Measurements from ENCODE around the gene SHQ1. TPM values are rescaled to one million over a fixed set of nuclear protein-coding genes. Genes with fewer than 3 reads are reported as not detected.
"Not testable (repeated sequence)": the region's sequence is repeated elsewhere in the genome, so short reads cannot be mapped to it uniquely, and the experiment has no call there.

SHQ1 gene
- total and polyA plus RNA-seq, 5 donors from 2014 or later = 14.5 to 26.3 (median 18.0) TPM

- H3K9me3 ChIP-seq (ENCODE audit: control insufficient read depth in 2 of 2, low read length in 2 of 2) = no peaks in the 10 kb centered on the region
- H3K27me3 ChIP-seq (ENCODE audit: control insufficient read depth, insufficient read depth, low read length) = no peaks in the 10 kb centered on the region
- Mint-ChIP-seq H3K27ac (peak overlapping the region in 1 of 3 donors; percentile 38), H3K36me3 (peaks cover 35% of the 10 kb centered on the region), H3K4me3 (no peak overlapping the region), H3K4me1 (peaks cover 8 to 26% (median 13%) of the 10 kb centered on the region in 4 donors), H3K27me3 (no peaks in the 10 kb centered on the region), H3K9me3 (peaks cover 0 to 2% (median 0%) of the 10 kb centered on the region in 7 donors)
- H3K36me3 ChIP-seq (ENCODE audit: control insufficient read depth, insufficient read depth, low read length) = no peaks in the 10 kb centered on the region
- H3K27ac ChIP-seq (ENCODE audit: insufficient read depth, low read length, poor library complexity, severe bottlenecking) = no peak overlapping the region
- no peak for DNase-seq
- ATAC-seq (ENCODE audit: low read depth in 2 of 2) = no peak
- H3K4me3 ChIP-seq (ENCODE audit: low read depth, low read length) = no peak overlapping the region
- no peaks in the 10 kb centered on the region for H3K4me1 ChIP-seq (ENCODE audit: control insufficient read depth, insufficient read depth, low read length, poor library complexity, severe bottlenecking)
Observed at GRCh38 chr3:72797773-72798543, 50.3 kb downstream of the SHQ1 start.

DNA sequence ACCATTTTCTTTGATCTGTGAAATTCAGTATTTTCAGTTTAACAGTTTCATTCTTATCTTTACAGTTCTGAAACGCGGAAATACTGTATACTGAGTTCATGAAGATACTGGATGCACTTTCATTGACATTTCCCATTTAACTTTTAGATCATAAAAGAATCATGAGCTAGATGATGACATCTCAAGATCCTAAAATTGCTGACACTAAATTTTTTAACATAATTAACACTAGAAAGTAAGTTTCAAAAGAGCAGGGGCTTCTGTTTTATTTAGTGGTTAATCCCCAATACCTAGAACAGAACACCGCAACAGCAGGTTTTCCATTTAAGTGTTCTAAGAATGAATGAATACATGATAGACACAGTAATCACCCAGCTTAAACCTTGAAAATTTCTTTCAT, 54.2 kb downstream of the SHQ1 start:
- Mint-ChIP-seq H3K4me3 (no peak overlapping the region), H3K9me3 (peaks cover 0 to 2% (median 0%) of the 10 kb centered on the region in 7 donors), H3K27ac (no peak overlapping the region), H3K4me1 (peaks cover 8 to 26% (median 19%) of the 10 kb centered on the region in 4 donors), H3K27me3 (no peaks in the 10 kb centered on the region), H3K36me3 (peaks cover 42% of the 10 kb centered on the region)
- ATAC-seq (ENCODE audit: low read depth in 2 of 2) (no peak), DNase-seq (no peak)
- no peaks in the 10 kb centered on the region for H3K36me3 ChIP-seq (ENCODE audit: control insufficient read depth, insufficient read depth, low read length)
- H3K27me3 ChIP-seq (ENCODE audit: control insufficient read depth, insufficient read depth, low read length) = no peaks in the 10 kb centered on the region
- H3K4me1 ChIP-seq (ENCODE audit: control insufficient read depth, insufficient read depth, low read length, poor library complexity, severe bottlenecking) = peaks cover 4% of the 10 kb centered on the region
- no peak overlapping the region for H3K27ac ChIP-seq (ENCODE audit: insufficient read depth, low read length, poor library complexity, severe bottlenecking)
- no peaks in the 10 kb centered on the region for H3K9me3 ChIP-seq (ENCODE audit: control insufficient read depth in 2 of 2, low read length in 2 of 2)
- H3K4me3 ChIP-seq (ENCODE audit: low read depth, low read length) = no peak overlapping the region

DNA sequence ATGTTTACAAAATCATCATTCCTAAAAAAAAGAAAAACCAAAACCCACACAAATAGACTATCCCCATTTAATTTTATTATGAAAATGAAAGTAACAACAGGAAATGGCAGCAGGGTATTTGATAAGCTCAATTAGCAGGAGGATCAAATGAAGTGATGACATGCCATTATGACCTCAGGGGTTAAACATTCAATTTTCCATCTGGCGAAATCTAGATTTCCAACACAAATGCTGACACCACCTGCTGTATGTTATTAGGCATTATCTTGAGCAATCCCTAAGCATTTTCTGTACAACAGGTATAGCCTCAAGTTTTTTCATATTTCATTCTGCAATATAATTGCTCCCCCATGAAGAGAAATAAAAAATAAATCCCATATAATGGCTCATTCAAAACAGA, 57.1 kb downstream of the SHQ1 start:
- Mint-ChIP-seq H3K27me3 (no peaks in the 10 kb centered on the region), H3K27ac (peak overlapping the region in 2 of 3 donors; percentile 57 to 61), H3K36me3 (peaks cover 30% of the 10 kb centered on the region), H3K4me3 (peak overlapping the region in 2 of 4 donors; percentile 33 to 75), H3K9me3 (peaks cover 0 to 1% (median 0%) of the 10 kb centered on the region in 7 donors), H3K4me1 (peaks cover 8 to 18% (median 16%) of the 10 kb centered on the region in 4 donors)
- Histone ChIP-seq H3K4me1 (ENCODE audit: control insufficient read depth, insufficient read depth, low read length, poor library complexity, severe bottlenecking) (peaks cover 4% of the 10 kb centered on the region), H3K4me3 (ENCODE audit: low read depth, low read length) (peak overlapping the region; percentile 39), H3K9me3 (ENCODE audit: control insufficient read depth in 2 of 2, low read length in 2 of 2) (no peaks in the 10 kb centered on the region), H3K27ac (ENCODE audit: insufficient read depth, low read length, poor library complexity, severe bottlenecking) (no peak overlapping the region), H3K27me3 (ENCODE audit: control insufficient read depth, insufficient read depth, low read length) (no peaks in the 10 kb centered on the region), H3K36me3 (ENCODE audit: control insufficient read depth, insufficient read depth, low read length) (no peaks in the 10 kb centered on the region)
- DNase-seq (peak in 1 of 3 donors; percentile 15), ATAC-seq (ENCODE audit: low read depth in 2 of 2) (no peak)

- Histone ChIP-seq H3K4me1 (ENCODE audit: control insufficient read depth, insufficient read depth, low read length, poor library complexity, severe bottlenecking) (peaks cover 4% of the 10 kb centered on the region), H3K27ac (ENCODE audit: insufficient read depth, low read length, poor library complexity, severe bottlenecking) (no peak overlapping the region), H3K27me3 (ENCODE audit: control insufficient read depth, insufficient read depth, low read length) (no peaks in the 10 kb centered on the region), H3K9me3 (ENCODE audit: control insufficient read depth in 2 of 2, low read length in 2 of 2) (no peaks in the 10 kb centered on the region), H3K36me3 (ENCODE audit: control insufficient read depth, insufficient read depth, low read length) (no peaks in the 10 kb centered on the region), H3K4me3 (ENCODE audit: low read depth, low read length) (no peak overlapping the region)
- no peaks in the 10 kb centered on the region for H3K27me3 Mint-ChIP-seq
- peaks cover 7 to 18% (median 15%) of the 10 kb centered on the region in 4 donors for H3K4me1 Mint-ChIP-seq
- peaks cover 0 to 1% (median 0%) of the 10 kb centered on the region in 7 donors for H3K9me3 Mint-ChIP-seq
- H3K4me3 Mint-ChIP-seq = no peak overlapping the region
- peaks cover 21% of the 10 kb centered on the region for H3K36me3 Mint-ChIP-seq
- no peak for DNase-seq
- H3K27ac Mint-ChIP-seq = no peak overlapping the region
- no peak for ATAC-seq (ENCODE audit: low read depth in 2 of 2)
Observed at GRCh38 chr3:72789786-72790185, 58.5 kb downstream of the SHQ1 start.

GRCh38 chr3:72788232-72788631, 60.0 kb downstream of the SHQ1 start:
- not testable (repeated sequence) for H3K27ac ChIP-seq (ENCODE audit: insufficient read depth, low read length, poor library complexity, severe bottlenecking); H3K27ac Mint-ChIP-seq; H3K36me3 ChIP-seq (ENCODE audit: control insufficient read depth, insufficient read depth, low read length); DNase-seq; H3K9me3 Mint-ChIP-seq; H3K4me3 Mint-ChIP-seq; H3K4me1 ChIP-seq (ENCODE audit: control insufficient read depth, insufficient read depth, low read length, poor library complexity, severe bottlenecking); H3K27me3 ChIP-seq (ENCODE audit: control insufficient read depth, insufficient read depth, low read length); H3K4me3 ChIP-seq (ENCODE audit: low read depth, low read length); H3K9me3 ChIP-seq (ENCODE audit: control insufficient read depth in 2 of 2, low read length in 2 of 2); H3K27me3 Mint-ChIP-seq; ATAC-seq (ENCODE audit: low read depth in 2 of 2)
- Mint-ChIP-seq H3K4me1 (peaks cover 7 to 15% (median 12%) of the 10 kb centered on the region in 4 donors), H3K36me3 (peaks cover 18% of the 10 kb centered on the region)

DNA sequence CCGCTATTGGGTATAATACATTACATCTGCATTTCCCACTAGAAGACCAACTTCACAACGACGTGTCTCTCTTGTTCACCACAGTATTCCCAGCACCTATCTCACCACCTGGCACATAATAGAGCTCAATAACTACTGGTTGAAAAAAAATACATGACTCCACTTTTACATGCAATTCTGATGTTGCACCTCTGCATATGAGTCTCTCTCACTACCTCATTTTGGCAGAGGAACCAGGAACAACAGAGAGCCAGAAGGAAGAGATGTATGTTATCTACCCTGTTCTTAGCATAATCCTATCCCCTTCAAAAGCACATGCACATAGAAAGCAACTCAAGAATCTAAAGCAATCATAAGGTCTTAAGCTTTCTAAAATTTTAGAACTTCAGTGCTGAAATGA, 61.6 kb downstream of the SHQ1 start:
- Histone ChIP-seq H3K27me3 (ENCODE audit: control insufficient read depth, insufficient read depth, low read length) (no peaks in the 10 kb centered on the region), H3K27ac (ENCODE audit: insufficient read depth, low read length, poor library complexity, severe bottlenecking) (no peak overlapping the region), H3K36me3 (ENCODE audit: control insufficient read depth, insufficient read depth, low read length) (peaks cover 5% of the 10 kb centered on the region), H3K9me3 (ENCODE audit: control insufficient read depth in 2 of 2, low read length in 2 of 2) (no peaks in the 10 kb centered on the region), H3K4me1 (ENCODE audit: control insufficient read depth, insufficient read depth, low read length, poor library complexity, severe bottlenecking) (peaks cover 4% of the 10 kb centered on the region), H3K4me3 (ENCODE audit: low read depth, low read length) (no peak overlapping the region)
- H3K36me3 Mint-ChIP-seq = peaks cover 14% of the 10 kb centered on the region
- ATAC-seq (ENCODE audit: low read depth in 2 of 2) (no peak), DNase-seq (no peak)
- peaks cover 0 to 1% (median 0%) of the 10 kb centered on the region in 7 donors for H3K9me3 Mint-ChIP-seq
- no peak overlapping the region for H3K27ac Mint-ChIP-seq
- H3K4me3 Mint-ChIP-seq = no peak overlapping the region
- no peaks in the 10 kb centered on the region for H3K27me3 Mint-ChIP-seq
- peaks cover 8 to 18% (median 12%) of the 10 kb centered on the region in 4 donors for H3K4me1 Mint-ChIP-seq

DNA sequence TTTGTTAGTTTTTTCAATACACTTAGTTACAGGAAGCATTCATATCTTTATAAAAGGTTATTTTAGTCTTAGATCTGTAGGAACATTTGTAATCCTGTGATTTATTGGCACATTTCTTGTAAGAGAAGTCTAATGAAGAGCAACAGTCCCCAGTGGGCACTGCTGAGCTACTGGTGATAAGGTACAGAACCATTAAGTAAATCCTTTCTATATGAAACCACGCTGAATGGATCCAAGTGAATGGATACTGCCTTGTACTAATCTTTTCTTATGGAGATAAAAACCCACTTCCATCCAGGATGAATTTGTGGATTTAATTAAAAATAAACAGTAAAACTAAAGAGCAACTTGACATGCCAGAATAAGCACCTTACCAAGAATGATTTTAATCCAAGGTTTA, 64.0 kb downstream of the SHQ1 start:
- DNase-seq = no peak
- H3K36me3 Mint-ChIP-seq = peaks cover 17% of the 10 kb centered on the region
- no peaks in the 10 kb centered on the region for H3K9me3 ChIP-seq (ENCODE audit: control insufficient read depth in 2 of 2, low read length in 2 of 2)
- H3K27ac Mint-ChIP-seq = no peak overlapping the region
- ATAC-seq (ENCODE audit: low read depth in 2 of 2) = no peak
- peaks cover 10% of the 10 kb centered on the region for H3K36me3 ChIP-seq (ENCODE audit: control insufficient read depth, insufficient read depth, low read length)
- H3K27ac ChIP-seq (ENCODE audit: insufficient read depth, low read length, poor library complexity, severe bottlenecking) = no peak overlapping the region
- H3K4me1 Mint-ChIP-seq = peaks cover 0 to 4% (median 2%) of the 10 kb centered on the region in 4 donors
- H3K4me3 Mint-ChIP-seq = no peak overlapping the region
- H3K4me1 ChIP-seq (ENCODE audit: control insufficient read depth, insufficient read depth, low read length, poor library complexity, severe bottlenecking) = no peaks in the 10 kb centered on the region
- no peak overlapping the region for H3K4me3 ChIP-seq (ENCODE audit: low read depth, low read length)
- H3K27me3 Mint-ChIP-seq = no peaks in the 10 kb centered on the region
- no peaks in the 10 kb centered on the region for H3K9me3 Mint-ChIP-seq
- H3K27me3 ChIP-seq (ENCODE audit: control insufficient read depth, insufficient read depth, low read length) = no peaks in the 10 kb centered on the region

GRCh38 chr3:72782521-72782920, 65.7 kb downstream of the SHQ1 start:
- no peaks in the 10 kb centered on the region for H3K27me3 Mint-ChIP-seq
- no peaks in the 10 kb centered on the region for H3K4me1 ChIP-seq (ENCODE audit: control insufficient read depth, insufficient read depth, low read length, poor library complexity, severe bottlenecking)
- H3K9me3 Mint-ChIP-seq = peaks cover 0 to 2% (median 0%) of the 10 kb centered on the region in 7 donors
- peaks cover 0 to 7% (median 4%) of the 10 kb centered on the region in 4 donors for H3K4me1 Mint-ChIP-seq
- H3K27ac ChIP-seq (ENCODE audit: insufficient read depth, low read length, poor library complexity, severe bottlenecking) = no peak overlapping the region
- no peaks in the 10 kb centered on the region for H3K9me3 ChIP-seq (ENCODE audit: control insufficient read depth in 2 of 2, low read length in 2 of 2)
- peaks cover 21% of the 10 kb centered on the region for H3K36me3 Mint-ChIP-seq
- H3K4me3 ChIP-seq (ENCODE audit: low read depth, low read length) = no peak overlapping the region
- no peaks in the 10 kb centered on the region for H3K27me3 ChIP-seq (ENCODE audit: control insufficient read depth, insufficient read depth, low read length)
- H3K4me3 Mint-ChIP-seq = no peak overlapping the region
- H3K36me3 ChIP-seq (ENCODE audit: control insufficient read depth, insufficient read depth, low read length) = peaks cover 10% of the 10 kb centered on the region
- ATAC-seq (ENCODE audit: low read depth in 2 of 2) (no peak), DNase-seq (no peak)
- no peak overlapping the region for H3K27ac Mint-ChIP-seq

Data from CD4-positive, CD25-positive, alpha-beta regulatory T cell (primary cell).